ENCODE measurements around the gene UBE4B. TPM values are rescaled to one million over a fixed set of nuclear protein-coding genes. Genes with fewer than 3 reads are reported as not detected.

UBE4B gene
- polyA plus RNA-seq, 4 donors, result 8.6 to 47.3 (median 19.8) TPM

- H3K4me1 ChIP-seq (ENCODE audit: control insufficient read depth in 3 of 3, insufficient read depth in 2 of 3, low read depth in 1 of 3, low read length in 2 of 3), result peaks cover 1 to 6% (median 3%) of the 10 kb centered on the region in 3 donors
- peaks cover 0 to 37% (median 3%) of the 10 kb centered on the region in 3 donors for H3K36me3 ChIP-seq (ENCODE audit: control insufficient read depth in 3 of 3, insufficient read depth in 2 of 3, low read depth in 1 of 3, low read length in 3 of 3)
- FAIRE-seq (no peak), DNase-seq (no peak)
- no peak overlapping the region for H3K27ac ChIP-seq (ENCODE audit: low read depth in 1 of 3, low read length in 2 of 3)
- 41 to 64% (median 54%) methylated on average over 4 of the region's 4 CpGs for WGBS, 3 donors
- H3K4me3 ChIP-seq (ENCODE audit: low read depth in 1 of 3, low read length in 3 of 3), result no peak overlapping the region
- no peaks in the 10 kb centered on the region for H3K9me3 ChIP-seq (ENCODE audit: control insufficient read depth in 2 of 2, insufficient read depth in 1 of 2, low read depth in 1 of 2, low read length in 1 of 2)
- H3K27me3 ChIP-seq (ENCODE audit: control insufficient read depth in 3 of 3, insufficient read depth in 3 of 3, low read length in 3 of 3), result no peaks in the 10 kb centered on the region
These were observed 45.7 kb downstream of the UBE4B start for GRCh38 chr1:10078494-10078893.

DNA sequence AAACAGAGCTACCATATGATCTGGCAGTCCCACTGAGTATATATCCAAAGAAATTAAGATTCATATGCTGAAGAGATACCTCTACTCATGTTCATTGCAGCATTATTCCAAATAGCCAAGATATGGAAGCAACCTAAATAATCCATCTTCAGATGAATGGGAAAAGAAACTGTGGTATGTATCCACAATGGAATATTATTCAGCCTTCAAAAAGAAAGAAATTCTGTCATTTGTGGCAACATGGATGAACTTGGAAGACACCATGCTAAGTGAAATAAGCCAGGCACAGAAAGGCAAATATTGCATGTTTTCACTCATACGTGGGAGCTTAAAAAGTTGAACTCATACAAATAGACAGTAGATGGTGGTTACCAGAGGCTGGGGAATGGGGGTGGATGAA, 47.8 kb downstream of the UBE4B start:
- DNase-seq (no peak), FAIRE-seq (no peak)
- H3K9me3 ChIP-seq (ENCODE audit: control insufficient read depth in 2 of 2, insufficient read depth in 1 of 2, low read depth in 1 of 2, low read length in 1 of 2), result no peaks in the 10 kb centered on the region
- no peak overlapping the region for H3K27ac ChIP-seq (ENCODE audit: low read depth in 1 of 3, low read length in 2 of 3)
- WGBS, 3 donors, result 96 to 100% (median 96%) methylated on average over 1 of the region's 1 CpG
- H3K27me3 ChIP-seq (ENCODE audit: control insufficient read depth in 3 of 3, insufficient read depth in 3 of 3, low read length in 3 of 3), result no peaks in the 10 kb centered on the region
- H3K4me3 ChIP-seq (ENCODE audit: low read depth in 1 of 3, low read length in 3 of 3), result no peak overlapping the region
- peaks cover 0 to 11% (median 6%) of the 10 kb centered on the region in 3 donors for H3K4me1 ChIP-seq (ENCODE audit: control insufficient read depth in 3 of 3, insufficient read depth in 2 of 3, low read depth in 1 of 3, low read length in 2 of 3)
- H3K36me3 ChIP-seq (ENCODE audit: control insufficient read depth in 3 of 3, insufficient read depth in 2 of 3, low read depth in 1 of 3, low read length in 3 of 3), result peaks cover 0 to 34% (median 3%) of the 10 kb centered on the region in 3 donors

DNA sequence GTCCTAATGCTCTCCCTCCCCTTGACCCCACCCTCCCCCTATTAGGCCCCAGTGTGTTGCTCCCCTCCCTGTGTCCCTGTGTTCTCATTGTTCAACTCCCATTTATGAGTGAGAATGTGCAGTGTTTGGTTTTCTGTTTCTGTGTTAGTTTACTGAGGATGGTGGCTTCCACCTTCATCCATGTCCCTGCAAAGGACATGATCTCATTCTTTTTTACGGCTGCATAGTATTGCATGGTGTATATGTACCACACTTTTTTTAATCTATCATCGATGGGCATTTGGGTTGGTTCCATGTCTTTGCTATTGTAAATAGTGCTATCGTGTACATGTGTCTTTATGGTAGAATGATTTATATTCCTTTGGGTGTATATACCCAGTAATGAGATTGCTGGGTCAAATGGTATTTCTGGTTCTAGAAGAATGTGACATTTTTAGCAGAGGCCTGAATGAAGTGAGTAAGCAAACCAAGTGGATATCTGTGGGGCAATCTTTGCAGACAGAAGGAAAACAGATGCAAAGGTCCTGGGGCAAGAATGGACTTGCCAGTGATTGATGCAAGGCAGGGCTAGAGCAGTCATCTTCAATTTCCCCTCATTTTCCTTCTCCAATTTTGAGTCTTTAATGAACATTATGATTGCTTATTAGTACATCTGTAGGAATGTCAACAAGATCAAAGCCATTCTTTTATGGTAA, 50.2 kb downstream of the UBE4B start:
- Histone ChIP-seq H3K27me3 (ENCODE audit: control insufficient read depth in 3 of 3, insufficient read depth in 3 of 3, low read length in 3 of 3) (no peaks in the 10 kb centered on the region), H3K36me3 (ENCODE audit: control insufficient read depth in 3 of 3, insufficient read depth in 2 of 3, low read depth in 1 of 3, low read length in 3 of 3) (peaks cover 0 to 23% (median 0%) of the 10 kb centered on the region in 3 donors), H3K4me1 (ENCODE audit: control insufficient read depth in 3 of 3, insufficient read depth in 2 of 3, low read depth in 1 of 3, low read length in 2 of 3) (peaks cover 0 to 11% (median 6%) of the 10 kb centered on the region in 3 donors), H3K4me3 (ENCODE audit: low read depth in 1 of 3, low read length in 3 of 3) (no peak overlapping the region), H3K27ac (ENCODE audit: low read depth in 1 of 3, low read length in 2 of 3) (no peak overlapping the region), H3K9me3 (ENCODE audit: control insufficient read depth in 2 of 2, insufficient read depth in 1 of 2, low read depth in 1 of 2, low read length in 1 of 2) (no peaks in the 10 kb centered on the region)
- DNase-seq (no peak), FAIRE-seq (no peak)
- WGBS, 3 donors, result 60 to 80% (median 63%) methylated on average over 3 of the region's 3 CpGs

DNA sequence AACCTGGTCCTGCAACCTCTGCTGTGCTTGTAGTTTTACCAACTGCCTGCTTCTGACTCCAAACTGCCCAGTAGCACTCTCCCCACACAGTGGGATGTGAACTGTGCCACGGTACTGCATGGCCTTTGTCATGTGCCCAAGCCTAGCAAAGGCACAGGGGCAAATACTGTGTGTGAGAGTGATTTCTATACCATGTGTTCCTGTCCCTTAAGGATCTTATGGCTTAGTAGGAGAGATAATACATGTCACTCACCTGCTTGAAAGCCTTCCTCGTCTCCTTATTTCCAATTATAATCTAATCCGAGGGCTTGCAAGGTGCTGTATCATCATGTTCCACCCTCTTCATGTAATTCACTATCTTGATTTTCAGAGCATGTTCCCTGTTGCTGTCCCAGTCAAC, 51.3 kb downstream of the UBE4B start:
- FAIRE-seq (no peak), DNase-seq (no peak)
- WGBS, 3 donors, result 68 to 73% (median 70%) methylated on average over 3 of the region's 3 CpGs
- H3K9me3 ChIP-seq (ENCODE audit: control insufficient read depth in 2 of 2, insufficient read depth in 1 of 2, low read depth in 1 of 2, low read length in 1 of 2), result no peaks in the 10 kb centered on the region
- H3K27me3 ChIP-seq (ENCODE audit: control insufficient read depth in 3 of 3, insufficient read depth in 3 of 3, low read length in 3 of 3), result no peaks in the 10 kb centered on the region
- peak overlapping the region in 1 of 3 donors; percentile 19 for H3K27ac ChIP-seq (ENCODE audit: low read depth in 1 of 3, low read length in 2 of 3)
- H3K4me3 ChIP-seq (ENCODE audit: low read depth in 1 of 3, low read length in 3 of 3), result no peak overlapping the region
- H3K4me1 ChIP-seq (ENCODE audit: control insufficient read depth in 3 of 3, insufficient read depth in 2 of 3, low read depth in 1 of 3, low read length in 2 of 3), result peaks cover 0 to 11% (median 6%) of the 10 kb centered on the region in 3 donors
- H3K36me3 ChIP-seq (ENCODE audit: control insufficient read depth in 3 of 3, insufficient read depth in 2 of 3, low read depth in 1 of 3, low read length in 3 of 3), result peaks cover 0 to 26% (median 0%) of the 10 kb centered on the region in 3 donors

GRCh38 chr1:10085076-10085475, 52.3 kb downstream of the UBE4B start:
- no peak for FAIRE-seq
- H3K27me3 ChIP-seq (ENCODE audit: control insufficient read depth in 3 of 3, insufficient read depth in 3 of 3, low read length in 3 of 3), result no peaks in the 10 kb centered on the region
- peak in 1 of 2 donors; percentile 7 for DNase-seq
- WGBS, 3 donors, result 69 to 77% (median 76%) methylated on average over 5 of the region's 5 CpGs
- H3K36me3 ChIP-seq (ENCODE audit: control insufficient read depth in 3 of 3, insufficient read depth in 2 of 3, low read depth in 1 of 3, low read length in 3 of 3), result peaks cover 0 to 26% (median 0%) of the 10 kb centered on the region in 3 donors
- H3K4me1 ChIP-seq (ENCODE audit: control insufficient read depth in 3 of 3, insufficient read depth in 2 of 3, low read depth in 1 of 3, low read length in 2 of 3), result peaks cover 0 to 11% (median 6%) of the 10 kb centered on the region in 3 donors
- no peak overlapping the region for H3K4me3 ChIP-seq (ENCODE audit: low read depth in 1 of 3, low read length in 3 of 3)
- no peak overlapping the region for H3K27ac ChIP-seq (ENCODE audit: low read depth in 1 of 3, low read length in 2 of 3)
- no peaks in the 10 kb centered on the region for H3K9me3 ChIP-seq (ENCODE audit: control insufficient read depth in 2 of 2, insufficient read depth in 1 of 2, low read depth in 1 of 2, low read length in 1 of 2)

DNA sequence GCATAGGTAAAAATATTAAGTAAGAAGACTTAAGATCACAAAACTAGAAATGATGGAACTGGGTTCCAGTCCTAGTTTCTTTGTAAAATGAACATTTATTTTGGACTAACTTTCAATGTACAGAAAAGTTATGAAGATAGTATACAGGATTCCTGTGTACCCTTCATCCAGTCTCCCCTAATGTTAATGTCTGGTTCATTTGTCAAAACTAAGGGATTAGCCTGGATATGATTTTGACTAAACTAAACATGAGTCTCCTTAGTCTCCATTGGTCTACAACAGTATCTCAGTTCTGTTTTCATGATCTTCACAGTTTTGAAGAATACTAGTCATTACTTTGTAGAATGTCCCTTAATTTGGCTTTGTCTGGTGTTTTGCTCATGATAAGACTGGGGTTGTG, 54.5 kb downstream of the UBE4B start:
- Histone ChIP-seq H3K9me3 (ENCODE audit: control insufficient read depth in 2 of 2, insufficient read depth in 1 of 2, low read depth in 1 of 2, low read length in 1 of 2) (no peaks in the 10 kb centered on the region), H3K4me3 (ENCODE audit: low read depth in 1 of 3, low read length in 3 of 3) (no peak overlapping the region), H3K27ac (ENCODE audit: low read depth in 1 of 3, low read length in 2 of 3) (no peak overlapping the region), H3K27me3 (ENCODE audit: control insufficient read depth in 3 of 3, insufficient read depth in 3 of 3, low read length in 3 of 3) (no peaks in the 10 kb centered on the region), H3K36me3 (ENCODE audit: control insufficient read depth in 3 of 3, insufficient read depth in 2 of 3, low read depth in 1 of 3, low read length in 3 of 3) (peaks cover 0 to 23% (median 0%) of the 10 kb centered on the region in 3 donors), H3K4me1 (ENCODE audit: control insufficient read depth in 3 of 3, insufficient read depth in 2 of 3, low read depth in 1 of 3, low read length in 2 of 3) (peaks cover 0 to 11% (median 6%) of the 10 kb centered on the region in 3 donors)
- DNase-seq (no peak), FAIRE-seq (no peak)

- FAIRE-seq (no peak), DNase-seq (no peak)
- Histone ChIP-seq H3K27ac (ENCODE audit: low read depth in 1 of 3, low read length in 2 of 3) (no peak overlapping the region), H3K36me3 (ENCODE audit: control insufficient read depth in 3 of 3, insufficient read depth in 2 of 3, low read depth in 1 of 3, low read length in 3 of 3) (peaks cover 2 to 41% (median 4%) of the 10 kb centered on the region in 3 donors), H3K4me1 (ENCODE audit: control insufficient read depth in 3 of 3, insufficient read depth in 2 of 3, low read depth in 1 of 3, low read length in 2 of 3) (peaks cover 0 to 25% (median 5%) of the 10 kb centered on the region in 3 donors), H3K27me3 (ENCODE audit: control insufficient read depth in 3 of 3, insufficient read depth in 3 of 3, low read length in 3 of 3) (no peaks in the 10 kb centered on the region), H3K9me3 (ENCODE audit: control insufficient read depth in 2 of 2, insufficient read depth in 1 of 2, low read depth in 1 of 2, low read length in 1 of 2) (no peaks in the 10 kb centered on the region), H3K4me3 (ENCODE audit: low read depth in 1 of 3, low read length in 3 of 3) (no peak overlapping the region)
These were observed 69.2 kb downstream of the UBE4B start for GRCh38 chr1:10101929-10102328.

GRCh38 chr1:10103193-10103592, 70.4 kb downstream of the UBE4B start:
- WGBS, 3 donors, result 86 to 94% (median 86%) methylated on average over 5 of the region's 5 CpGs
- Histone ChIP-seq H3K27ac (ENCODE audit: low read depth in 1 of 3, low read length in 2 of 3) (no peak overlapping the region), H3K4me1 (ENCODE audit: control insufficient read depth in 3 of 3, insufficient read depth in 2 of 3, low read depth in 1 of 3, low read length in 2 of 3) (peaks cover 3 to 25% (median 5%) of the 10 kb centered on the region in 3 donors), H3K36me3 (ENCODE audit: control insufficient read depth in 3 of 3, insufficient read depth in 2 of 3, low read depth in 1 of 3, low read length in 3 of 3) (peaks cover 3 to 35% (median 5%) of the 10 kb centered on the region in 3 donors), H3K4me3 (ENCODE audit: low read depth in 1 of 3, low read length in 3 of 3) (no peak overlapping the region), H3K9me3 (ENCODE audit: control insufficient read depth in 2 of 2, insufficient read depth in 1 of 2, low read depth in 1 of 2, low read length in 1 of 2) (no peaks in the 10 kb centered on the region), H3K27me3 (ENCODE audit: control insufficient read depth in 3 of 3, insufficient read depth in 3 of 3, low read length in 3 of 3) (no peaks in the 10 kb centered on the region)
- FAIRE-seq (no peak), DNase-seq (no peak)

- 19 to 70% (median 48%) methylated on average over 1 of the region's 1 CpG for WGBS, 3 donors
- Histone ChIP-seq H3K27me3 (ENCODE audit: control insufficient read depth in 3 of 3, insufficient read depth in 3 of 3, low read length in 3 of 3) (no peaks in the 10 kb centered on the region), H3K27ac (ENCODE audit: low read depth in 1 of 3, low read length in 2 of 3) (peak overlapping the region in 1 of 3 donors; percentile 26), H3K9me3 (ENCODE audit: control insufficient read depth in 2 of 2, insufficient read depth in 1 of 2, low read depth in 1 of 2, low read length in 1 of 2) (no peaks in the 10 kb centered on the region), H3K4me1 (ENCODE audit: control insufficient read depth in 3 of 3, insufficient read depth in 2 of 3, low read depth in 1 of 3, low read length in 2 of 3) (peaks cover 3 to 27% (median 5%) of the 10 kb centered on the region in 3 donors), H3K4me3 (ENCODE audit: low read depth in 1 of 3, low read length in 3 of 3) (no peak overlapping the region), H3K36me3 (ENCODE audit: control insufficient read depth in 3 of 3, insufficient read depth in 2 of 3, low read depth in 1 of 3, low read length in 3 of 3) (peaks cover 5 to 35% (median 5%) of the 10 kb centered on the region in 3 donors)
- FAIRE-seq, result peak; percentile 94
- DNase-seq, result peak; percentile 71 to 83
These were observed 72.1 kb downstream of the UBE4B start for GRCh38 chr1:10104834-10105233.

Measured in small intestine (tissue), 7 donors.